ENCODE results near the gene IGF2BP2. TPM values are rescaled to one million over a fixed set of nuclear protein-coding genes. Genes with fewer than 3 reads are reported as not detected.

The IGF2BP2 gene
- total and polyA plus RNA-seq, 8 donors, result 3.2 to 17.0 (median 6.6) TPM

DNA sequence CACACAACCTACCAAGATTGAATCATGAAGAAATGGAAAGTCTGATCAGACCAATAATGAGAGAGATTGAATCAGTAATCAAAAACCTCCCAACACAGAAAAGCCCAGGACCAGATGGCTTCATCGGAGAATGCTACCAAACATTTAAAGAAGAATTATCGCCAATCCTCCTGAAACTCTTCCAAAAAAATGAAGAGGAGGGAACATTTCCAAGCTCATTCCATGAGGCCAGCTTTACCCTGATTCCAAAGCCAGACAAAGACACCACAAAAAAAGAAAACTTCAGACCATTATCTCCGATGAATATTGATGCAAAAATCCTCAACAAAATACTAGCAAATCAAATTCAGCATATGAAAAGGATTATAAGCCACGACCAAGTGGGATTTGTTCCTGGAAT, 144.6 kb downstream of the IGF2BP2 start:
- no peak overlapping the region for H3K27ac ChIP-seq
- intact Hi-C loops (cut with DNase I), result loop anchor here in 1 of 3 donors (10.0 kb wide), 1 partner anchor 85 kb away; no protein-coding TSS in a partner anchor
- TF ChIP-seq, protein P1, sequence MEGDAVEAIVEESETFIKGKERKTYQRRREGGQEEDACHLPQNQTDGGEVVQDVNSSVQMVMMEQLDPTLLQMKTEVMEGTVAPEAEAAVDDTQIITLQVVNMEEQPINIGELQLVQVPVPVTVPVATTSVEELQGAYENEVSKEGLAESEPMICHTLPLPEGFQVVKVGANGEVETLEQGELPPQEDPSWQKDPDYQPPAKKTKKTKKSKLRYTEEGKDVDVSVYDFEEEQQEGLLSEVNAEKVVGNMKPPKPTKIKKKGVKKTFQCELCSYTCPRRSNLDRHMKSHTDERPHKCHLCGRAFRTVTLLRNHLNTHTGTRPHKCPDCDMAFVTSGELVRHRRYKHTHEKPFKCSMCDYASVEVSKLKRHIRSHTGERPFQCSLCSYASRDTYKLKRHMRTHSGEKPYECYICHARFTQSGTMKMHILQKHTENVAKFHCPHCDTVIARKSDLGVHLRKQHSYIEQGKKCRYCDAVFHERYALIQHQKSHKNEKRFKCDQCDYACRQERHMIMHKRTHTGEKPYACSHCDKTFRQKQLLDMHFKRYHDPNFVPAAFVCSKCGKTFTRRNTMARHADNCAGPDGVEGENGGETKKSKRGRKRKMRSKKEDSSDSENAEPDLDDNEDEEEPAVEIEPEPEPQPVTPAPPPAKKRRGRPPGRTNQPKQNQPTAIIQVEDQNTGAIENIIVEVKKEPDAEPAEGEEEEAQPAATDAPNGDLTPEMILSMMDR (IDR thresholded peaks at IDR 0.05), result no peak
- peaks cover 0 to 6% (median 3%) of the 10 kb centered on the region in 3 donors for H3K36me3 ChIP-seq
- no peak for ATAC-seq
- DNase-seq, result no peak
- no peaks in the 10 kb centered on the region for H3K27me3 ChIP-seq
- FAIRE-seq, result no peak
- H3K9me3 ChIP-seq, result no peaks in the 10 kb centered on the region
- WGBS, 2 donors, result 71 to 75% methylated on average over 4 of the region's 4 CpGs
- no peak overlapping the region for H3K4me3 ChIP-seq
- no peaks in the 10 kb centered on the region for H3K4me1 ChIP-seq

DNA sequence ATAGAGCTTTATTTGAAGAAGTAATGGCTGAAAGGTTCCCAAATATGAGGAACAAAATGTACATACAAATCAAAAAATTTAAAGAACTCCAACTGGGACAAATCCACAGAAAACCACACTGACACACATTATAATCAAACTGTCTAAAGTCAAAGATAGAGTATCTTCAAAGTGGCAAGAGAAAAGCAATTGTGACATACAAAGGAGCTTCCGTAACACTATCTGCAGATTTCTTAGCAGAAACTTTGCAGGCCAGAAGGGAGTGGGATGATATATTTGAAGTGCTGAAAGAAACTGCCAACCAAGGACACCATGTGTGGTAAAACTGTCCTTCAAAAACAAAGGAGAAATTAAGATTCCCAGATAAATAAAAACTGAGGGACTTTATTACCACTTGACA, 146.8 kb downstream of the IGF2BP2 start:
- peaks cover 0 to 6% (median 3%) of the 10 kb centered on the region in 3 donors for H3K36me3 ChIP-seq
- TF ChIP-seq, protein P1 (IDR thresholded peaks at IDR 0.05), result no peak
- no peak for FAIRE-seq
- no peaks in the 10 kb centered on the region for H3K9me3 ChIP-seq
- no peaks in the 10 kb centered on the region for H3K27me3 ChIP-seq
- no peak for DNase-seq
- intact Hi-C loops (cut with DNase I), result no loop called here
- ATAC-seq, result no peak
- 91 to 100% methylated on average over 1 of the region's 1 CpG for WGBS, 2 donors
- no peak overlapping the region for H3K4me3 ChIP-seq
- H3K4me1 ChIP-seq, result no peaks in the 10 kb centered on the region
- H3K27ac ChIP-seq, result no peak overlapping the region

DNA sequence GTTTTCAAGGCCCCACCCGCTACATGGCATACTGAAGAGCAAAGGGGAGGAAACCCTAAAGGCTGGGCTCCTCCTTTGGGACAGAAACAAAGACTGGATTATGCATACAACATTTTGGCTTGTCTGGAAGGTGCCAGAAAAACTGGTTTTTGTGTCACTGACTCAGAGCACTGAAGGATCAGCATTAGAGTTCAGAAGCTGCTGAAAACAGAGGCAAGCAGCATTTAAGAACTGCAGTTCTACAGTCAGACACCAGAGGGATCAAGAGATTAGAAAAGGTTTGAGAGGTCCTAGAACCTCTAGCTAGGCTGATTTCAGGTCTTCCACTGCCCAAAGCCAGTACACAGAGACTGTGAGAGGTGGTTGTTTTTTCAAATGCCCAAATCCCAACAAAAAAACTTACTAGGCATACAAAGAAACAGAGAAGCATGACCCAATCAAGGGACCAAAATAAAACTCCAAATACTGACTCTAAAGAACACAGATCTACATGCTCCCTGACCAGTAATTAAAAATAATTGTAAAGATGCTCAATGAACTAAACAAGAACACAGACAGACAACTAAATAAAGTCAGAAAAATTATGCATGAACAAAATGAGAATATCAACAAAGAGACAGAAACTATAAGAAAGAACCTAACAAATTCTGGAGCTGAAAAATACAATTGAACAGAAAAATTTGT, 147.6 kb downstream of the IGF2BP2 start:
- FAIRE-seq (no peak), ATAC-seq (peak in 3 of 4 donors; percentile 86 to 94 (median 87))

DNA sequence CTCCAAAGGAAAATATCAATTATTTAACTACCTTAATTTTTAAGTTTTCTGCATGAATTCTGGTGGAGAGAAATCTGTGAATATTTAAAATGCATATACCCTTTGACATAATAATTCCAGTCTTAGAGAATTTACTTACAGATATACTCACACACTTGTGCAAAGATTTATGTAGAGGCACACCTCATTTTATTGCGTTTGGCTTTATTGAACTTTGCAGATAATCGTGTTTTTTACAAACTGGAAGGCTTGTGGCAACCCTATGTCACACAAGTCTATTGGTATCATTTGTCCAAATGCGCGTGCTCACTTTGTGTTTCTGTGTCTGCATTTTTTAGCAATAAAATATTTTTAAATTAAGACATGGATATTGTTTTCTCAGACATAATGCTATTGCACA, 157.3 kb downstream of the IGF2BP2 start:
- ATAC-seq (no peak), FAIRE-seq (no peak), DNase-seq (no peak)
- intact Hi-C loops (cut with DNase I), result loop anchor here in 1 of 3 donors (10.0 kb wide), 1 partner anchor 107 kb away; no protein-coding TSS in a partner anchor
- H3K4me1 ChIP-seq, result no peaks in the 10 kb centered on the region
- H3K27ac ChIP-seq, result no peak overlapping the region
- TF ChIP-seq, protein P1 (IDR thresholded peaks at IDR 0.05), result no peak
- H3K4me3 ChIP-seq, result no peak overlapping the region
- H3K9me3 ChIP-seq, result no peaks in the 10 kb centered on the region
- no peaks in the 10 kb centered on the region for H3K27me3 ChIP-seq
- H3K36me3 ChIP-seq, result peaks cover 0 to 6% (median 0%) of the 10 kb centered on the region in 3 donors
- 81 to 82% methylated on average over 4 of the region's 4 CpGs for WGBS, 2 donors

More for the DNA sequence above, 147.6 kb downstream of the IGF2BP2 start:
- DNase-seq, result peak in 1 of 6 donors; percentile 42
- TF ChIP-seq, protein P1 (IDR thresholded peaks at IDR 0.05), result peak; percentile 21 to 51 (median 48)
- WGBS, 2 donors, result 92 to 94% methylated on average over 1 of the region's 1 CpG
- Histone ChIP-seq H3K36me3 (peaks cover 0 to 6% (median 3%) of the 10 kb centered on the region in 3 donors), H3K4me1 (no peaks in the 10 kb centered on the region), H3K4me3 (no peak overlapping the region), H3K27me3 (no peaks in the 10 kb centered on the region), H3K9me3 (no peaks in the 10 kb centered on the region), H3K27ac (no peak overlapping the region)
- intact Hi-C loops (cut with DNase I), result no loop called here

DNA sequence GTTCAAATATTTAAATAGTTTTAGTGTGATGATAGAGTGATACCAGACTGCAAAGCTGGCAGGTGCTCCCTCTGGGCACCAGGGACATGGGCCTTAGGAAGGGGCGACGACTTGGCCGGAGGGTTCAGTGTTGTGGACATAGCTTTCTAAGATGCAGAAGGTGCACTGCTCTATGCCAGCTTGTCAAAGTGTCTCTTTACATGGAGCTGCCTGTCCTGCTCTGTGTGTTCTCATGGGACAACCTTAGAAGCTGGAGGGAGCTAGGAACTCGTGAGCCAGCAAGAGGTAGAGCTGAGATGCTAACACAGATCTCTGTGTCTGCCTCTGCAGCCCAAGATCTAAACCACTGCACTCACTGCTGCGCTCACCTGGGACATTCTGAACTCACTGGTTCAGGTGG, 160.9 kb downstream of the IGF2BP2 start:
- no peak overlapping the region for H3K27ac ChIP-seq
- DNase-seq, result no peak
- ATAC-seq, result no peak
- no peaks in the 10 kb centered on the region for H3K4me1 ChIP-seq
- TF ChIP-seq, protein P1 (IDR thresholded peaks at IDR 0.05), result no peak
- no peak for FAIRE-seq
- H3K9me3 ChIP-seq, result no peaks in the 10 kb centered on the region
- 88 to 94% methylated on average over 5 of the region's 5 CpGs for WGBS, 2 donors
- intact Hi-C loops (cut with DNase I), result loop anchor here in 1 of 3 donors (10.0 kb wide), 1 partner anchor 111 kb away; no protein-coding TSS in a partner anchor
- peaks cover 0 to 4% (median 0%) of the 10 kb centered on the region in 3 donors for H3K36me3 ChIP-seq
- H3K27me3 ChIP-seq, result no peaks in the 10 kb centered on the region
- H3K4me3 ChIP-seq, result no peak overlapping the region
